ENCODE results near the gene PAQR6.

DNA sequence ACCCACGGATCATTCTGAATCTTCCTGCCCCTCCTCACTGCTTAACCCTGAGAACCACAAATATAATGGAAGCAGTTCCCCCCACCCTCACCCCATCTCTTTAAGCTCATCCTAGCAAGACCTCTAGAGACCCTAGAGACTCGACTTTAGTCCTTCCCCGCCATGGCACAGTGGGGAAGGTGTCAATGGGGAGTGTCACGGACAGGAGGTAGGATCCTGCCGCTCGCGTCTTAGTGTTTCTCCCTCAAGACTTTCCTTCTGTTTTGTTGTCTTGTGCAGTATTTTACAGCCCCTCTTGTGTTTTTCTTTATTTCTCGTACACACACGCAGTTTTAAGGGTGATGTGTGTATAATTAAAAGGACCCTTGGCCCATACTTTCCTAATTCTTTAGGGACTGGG, 35.7 kb downstream of the PAQR6 start:
- TF ChIP-seq CTCF (IDR thresholded peaks at IDR 0.05; ENCODE audit: low read length) (no peak), EZH2 (optimal IDR thresholded peaks at IDR 0.05; ENCODE audit: low read depth, low read length) (no peak), EZH2phosphoT487 (IDR thresholded peaks at IDR 0.05; ENCODE audit: low read length) (no peak)
